Measurements from ENCODE around the gene UNC13C. TPM values are rescaled to one million over a fixed set of nuclear protein-coding genes. Genes with fewer than 3 reads are reported as not detected.

The UNC13C gene
- total and polyA plus RNA-seq, 2 donors (not counting 3 experiments of a cell fraction or from before 2014, with no cell fraction given), result not detected

DNA sequence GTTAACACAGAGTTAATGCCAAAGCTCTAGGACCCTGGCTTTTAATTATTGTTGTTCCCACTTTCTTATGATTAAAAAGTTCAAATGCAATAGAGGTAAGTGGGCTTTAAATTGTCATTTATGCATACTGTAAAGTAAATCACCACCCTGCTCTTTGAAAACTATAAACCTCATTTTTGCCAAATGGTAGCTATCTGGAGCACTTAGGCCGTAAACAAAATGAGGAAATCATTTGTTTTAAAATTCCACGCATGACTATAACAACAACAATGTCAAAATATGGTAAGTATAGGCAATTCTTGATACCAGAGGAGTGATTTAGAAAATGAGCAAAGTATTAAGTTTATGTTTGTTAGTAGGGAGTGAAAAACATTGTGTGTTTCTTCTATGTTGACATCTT is 1.8 kb downstream of the UNC13C start:
- intact Hi-C loops (cut with micrococcal nuclease), result no loop called here
- Histone ChIP-seq H4K20me1 (replicated peaks; ENCODE audit: control insufficient read depth, extremely low read depth, insufficient read depth, low read length) (no peaks in the 10 kb centered on the region), H3K36me3 (ENCODE audit: control insufficient read depth in 2 of 2, extremely low read depth in 1 of 2, insufficient read depth in 2 of 2, low read length in 2 of 2) (no peaks in the 10 kb centered on the region), H3K27ac (ENCODE audit: insufficient read depth, low read depth, low read length) (no peak overlapping the region), H3K79me2 (ENCODE audit: control insufficient read depth, insufficient read depth, low read length) (no peaks in the 10 kb centered on the region), H3K4me1 (ENCODE audit: control insufficient read depth, extremely low read depth, insufficient read depth, low read length) (no peaks in the 10 kb centered on the region), H3K9ac (replicated peaks; ENCODE audit: extremely low read depth, insufficient read depth, low read length) (no peak overlapping the region), H3K9me3 (replicated peaks; ENCODE audit: control insufficient read depth, insufficient read depth, low read length) (no peaks in the 10 kb centered on the region), H3K27me3 (ENCODE audit: control insufficient read depth in 2 of 2, insufficient read depth in 2 of 2, low read length in 2 of 2) (peaks cover 0 to 8% of the 10 kb centered on the region in 2 experiments), H3K9me1 (replicated peaks; ENCODE audit: control insufficient read depth, extremely low read depth, insufficient read depth, low read length) (no peaks in the 10 kb centered on the region), H2AFZ (ENCODE audit: low read depth, low read length) (no peak overlapping the region), H3K4me3 (replicated peaks in 1 of 3; ENCODE audit: insufficient read depth in 1 of 3, low read depth in 1 of 3, low read length in 3 of 3) (no peak overlapping the region), H3K4me2 (ENCODE audit: insufficient read depth, low read length) (no peak overlapping the region)
- DNase-seq (ENCODE audit: low read depth, low spot score), result no peak
- CTCF ChIA-PET, result no interaction called here
- TF ChIP-seq GATA2 (IDR thresholded peaks at IDR 0.05; ENCODE audit: insufficient read depth, insufficient read length, low read depth, low read length) (no peak), POLR2AphosphoS5 (IDR thresholded peaks at IDR 0.05; ENCODE audit: insufficient read depth, low read depth, low read length) (no peak), POLR2A (IDR thresholded peaks at IDR 0.05; ENCODE audit: low read depth, low read length) (no peak), JUN (IDR thresholded peaks at IDR 0.05; ENCODE audit: borderline replicate concordance, insufficient read depth, insufficient read length, low read depth) (no peak), EZH2 (IDR thresholded peaks at IDR 0.05; ENCODE audit: borderline replicate concordance, low read depth, low read length, severe bottlenecking) (no peak), MYC (IDR thresholded peaks at IDR 0.05; ENCODE audit: low read depth, low read length) (no peak), FOS (IDR thresholded peaks at IDR 0.05; ENCODE audit: borderline replicate concordance, insufficient read depth, low read length) (no peak)
- TF ChIP-seq, protein P1, sequence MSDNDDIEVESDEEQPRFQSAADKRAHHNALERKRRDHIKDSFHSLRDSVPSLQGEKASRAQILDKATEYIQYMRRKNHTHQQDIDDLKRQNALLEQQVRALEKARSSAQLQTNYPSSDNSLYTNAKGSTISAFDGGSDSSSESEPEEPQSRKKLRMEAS (IDR thresholded peaks at IDR 0.05; ENCODE audit: insufficient read depth, insufficient read length), result no peak
- TF ChIP-seq, protein P2, sequence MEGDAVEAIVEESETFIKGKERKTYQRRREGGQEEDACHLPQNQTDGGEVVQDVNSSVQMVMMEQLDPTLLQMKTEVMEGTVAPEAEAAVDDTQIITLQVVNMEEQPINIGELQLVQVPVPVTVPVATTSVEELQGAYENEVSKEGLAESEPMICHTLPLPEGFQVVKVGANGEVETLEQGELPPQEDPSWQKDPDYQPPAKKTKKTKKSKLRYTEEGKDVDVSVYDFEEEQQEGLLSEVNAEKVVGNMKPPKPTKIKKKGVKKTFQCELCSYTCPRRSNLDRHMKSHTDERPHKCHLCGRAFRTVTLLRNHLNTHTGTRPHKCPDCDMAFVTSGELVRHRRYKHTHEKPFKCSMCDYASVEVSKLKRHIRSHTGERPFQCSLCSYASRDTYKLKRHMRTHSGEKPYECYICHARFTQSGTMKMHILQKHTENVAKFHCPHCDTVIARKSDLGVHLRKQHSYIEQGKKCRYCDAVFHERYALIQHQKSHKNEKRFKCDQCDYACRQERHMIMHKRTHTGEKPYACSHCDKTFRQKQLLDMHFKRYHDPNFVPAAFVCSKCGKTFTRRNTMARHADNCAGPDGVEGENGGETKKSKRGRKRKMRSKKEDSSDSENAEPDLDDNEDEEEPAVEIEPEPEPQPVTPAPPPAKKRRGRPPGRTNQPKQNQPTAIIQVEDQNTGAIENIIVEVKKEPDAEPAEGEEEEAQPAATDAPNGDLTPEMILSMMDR (IDR thresholded peaks at IDR 0.05; ENCODE audit: extremely low read depth in 1 of 2, insufficient read depth in 1 of 2, low read depth in 1 of 2, low read length in 2 of 2), result no peak
- dilution Hi-C loops (cut with MboI; ENCODE audit: extremely low pct_ligation_motif_present, low sequenced_read_pairs), result no loop called here
- FAIRE-seq, result no peak
- no TSS peak for BruUV-seq (replicated peaks)
- POLR2A ChIA-PET, result no interaction called here

Measured in endothelial cell of umbilical vein (primary cell).